COLO668 (cell line): ENCODE results near the gene LMO2.
"Not testable (repeated sequence)": the region's sequence is repeated elsewhere in the genome, so short reads cannot be mapped to it uniquely, and the experiment has no call there.

Experiments used
- DNase-seq: peaks from one replicate; lab custom pipeline; 2025; ENCODE audit not compliant: unreplicated experiment; lab: John Stamatoyannopoulos, UW

Gene LMO2

DNA sequence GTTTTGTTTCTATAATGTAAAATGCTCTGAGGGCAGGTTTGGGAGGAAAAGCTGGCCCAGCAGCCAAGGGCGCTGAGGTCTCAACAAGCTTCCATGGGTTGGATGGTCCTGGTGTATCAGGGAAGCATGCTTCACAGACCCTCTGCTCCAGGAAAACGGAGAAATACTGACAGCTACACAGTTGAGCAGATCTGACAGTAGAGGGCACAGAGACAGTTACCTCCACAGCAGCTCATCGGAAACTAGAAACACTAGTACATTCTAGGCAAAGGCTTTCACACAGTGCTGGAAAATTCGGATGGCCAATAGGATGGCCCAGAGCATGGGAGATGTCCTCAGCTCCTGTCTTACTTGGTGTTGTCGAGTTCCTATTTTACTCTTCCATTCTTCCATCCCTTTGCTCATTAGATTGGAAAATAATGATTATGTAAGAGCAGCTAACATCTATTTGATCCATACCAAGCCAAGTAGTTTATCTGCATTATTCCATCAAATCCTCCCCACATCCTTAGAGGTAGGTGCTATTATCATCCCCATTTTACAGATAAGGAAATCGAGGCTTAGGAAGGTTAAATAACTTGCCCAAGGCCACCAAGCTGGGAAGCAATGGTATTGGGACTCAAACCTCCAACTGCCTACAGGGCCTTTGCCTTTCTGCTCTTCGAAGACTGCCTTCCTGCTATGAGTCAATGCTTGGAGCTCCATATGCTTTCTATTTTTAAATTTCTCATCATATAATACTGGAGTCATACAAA is 28.3 kb downstream of the LMO2 start:
- DNase-seq, result no peak

DNA sequence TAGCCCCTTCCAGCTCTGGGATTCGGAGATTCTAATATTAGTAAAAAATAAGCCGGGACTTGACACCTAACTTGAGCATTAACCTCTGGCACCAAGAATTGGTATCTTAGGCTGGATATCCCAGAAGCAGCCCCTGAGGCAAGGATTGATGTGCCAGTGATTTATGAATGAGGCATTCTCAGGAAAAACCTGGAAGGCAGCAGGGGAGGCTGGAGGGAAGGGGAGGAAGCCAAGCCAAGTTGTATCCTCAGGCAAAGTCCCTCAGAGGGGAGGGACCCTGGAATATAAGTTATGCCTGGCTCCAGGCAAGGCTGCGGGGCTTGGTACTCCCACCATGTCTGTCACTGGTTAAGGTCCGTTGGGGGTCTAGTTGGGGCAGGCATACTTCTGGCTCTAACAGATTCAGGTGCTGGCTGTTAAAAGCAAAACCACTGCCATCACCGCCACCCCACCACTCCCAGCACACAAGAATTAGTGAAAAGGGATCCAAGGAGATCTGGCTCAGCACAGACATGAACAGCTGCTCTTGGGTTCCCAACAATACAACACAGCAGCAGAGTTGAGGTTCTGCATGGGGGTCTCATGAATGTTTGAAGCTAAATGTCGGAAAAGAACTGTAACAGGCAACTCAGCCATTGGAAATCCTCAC is 29.8 kb downstream of the LMO2 start:
- DNase-seq, result no peak

DNA sequence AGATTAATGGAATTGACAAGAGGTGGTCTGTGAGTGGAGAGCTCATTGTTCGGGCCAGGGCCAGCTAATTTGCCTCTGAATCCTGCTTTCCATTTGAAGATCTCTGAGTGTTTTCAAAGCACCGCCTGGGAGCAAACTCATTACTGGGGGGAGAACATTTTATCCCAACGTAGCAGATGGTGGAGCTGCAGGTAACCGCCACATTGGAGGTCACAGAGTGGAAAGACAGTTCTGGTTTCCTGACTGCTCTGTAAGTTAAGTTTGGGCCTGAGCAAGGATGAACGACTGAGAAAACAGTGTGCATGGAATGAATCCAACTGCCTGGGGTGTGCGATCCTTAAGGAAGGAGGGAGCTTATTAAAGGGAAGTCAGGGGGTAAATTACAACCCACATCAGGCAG is 30.5 kb downstream of the LMO2 start:
- no peak for DNase-seq

DNA sequence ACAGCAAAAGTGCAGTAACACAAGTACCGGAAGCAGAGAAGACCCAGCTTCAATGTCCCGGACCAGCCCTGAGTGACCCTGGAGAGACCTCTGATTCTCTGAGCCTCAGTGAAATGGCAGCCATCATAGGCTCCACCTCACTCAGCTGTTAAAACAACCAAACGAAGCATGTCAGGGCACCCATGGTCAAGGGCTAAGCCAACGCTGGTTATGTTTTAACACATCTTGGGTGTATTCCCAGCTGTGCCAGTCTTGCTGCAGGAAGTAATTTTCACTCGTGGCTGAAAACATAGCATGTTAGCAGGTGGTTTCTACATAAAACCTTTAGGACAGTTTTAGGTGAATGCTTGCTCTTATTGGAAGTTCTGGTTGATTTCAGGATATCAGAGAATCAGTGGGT is 30.9 kb downstream of the LMO2 start:
- DNase-seq, result no peak

GRCh38 chr11:33859306-33859705 is 32.6 kb downstream of the LMO2 start:
- DNase-seq, result no peak

- peak; percentile 74 for DNase-seq
Measured at GRCh38 chr11:33857933-33858371, 33.9 kb downstream of the LMO2 start.

DNA sequence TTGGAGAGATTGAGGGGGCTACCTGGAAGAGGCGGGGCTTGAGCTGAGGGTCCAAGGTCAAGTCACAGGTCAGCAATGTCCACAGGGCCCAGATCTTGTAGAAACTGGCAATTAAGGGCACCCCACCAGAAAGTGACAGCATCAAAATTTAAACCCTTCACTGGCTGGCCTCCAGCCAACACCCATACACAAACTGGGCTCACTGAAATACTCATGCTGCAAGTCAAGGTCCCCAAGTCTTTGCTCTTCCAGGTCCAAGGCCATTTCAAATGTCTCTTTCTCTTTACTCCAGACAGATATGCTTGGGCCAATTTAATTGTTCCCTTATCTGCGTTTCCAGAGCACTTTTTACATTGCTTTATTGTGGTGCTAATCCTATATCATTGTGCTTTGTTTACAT is 36.4 kb downstream of the LMO2 start:
- DNase-seq, result no peak

GRCh38 chr11:33848717-33849390 is 43.0 kb downstream of the LMO2 start:
- DNase-seq, result no peak

DNA sequence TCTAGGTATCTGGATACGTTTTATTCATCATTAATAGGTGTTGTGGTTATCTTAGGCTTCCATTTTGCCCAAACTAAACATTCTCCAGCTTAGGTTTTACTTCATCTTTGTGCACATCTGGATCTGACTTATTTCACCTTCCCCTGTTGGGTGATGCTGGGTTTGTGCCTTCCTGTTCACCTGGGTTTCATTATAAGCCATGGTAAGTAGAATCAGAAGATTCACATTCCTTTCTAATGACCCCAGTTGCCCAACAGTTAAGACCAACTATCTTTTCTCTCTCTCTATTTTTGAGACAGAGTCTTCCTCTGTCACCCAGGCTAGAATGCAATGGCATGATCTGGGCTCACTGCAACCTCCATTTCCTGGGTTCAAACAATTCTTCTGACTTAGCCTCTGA is 44.6 kb downstream of the LMO2 start:
- DNase-seq, result no peak

DNA sequence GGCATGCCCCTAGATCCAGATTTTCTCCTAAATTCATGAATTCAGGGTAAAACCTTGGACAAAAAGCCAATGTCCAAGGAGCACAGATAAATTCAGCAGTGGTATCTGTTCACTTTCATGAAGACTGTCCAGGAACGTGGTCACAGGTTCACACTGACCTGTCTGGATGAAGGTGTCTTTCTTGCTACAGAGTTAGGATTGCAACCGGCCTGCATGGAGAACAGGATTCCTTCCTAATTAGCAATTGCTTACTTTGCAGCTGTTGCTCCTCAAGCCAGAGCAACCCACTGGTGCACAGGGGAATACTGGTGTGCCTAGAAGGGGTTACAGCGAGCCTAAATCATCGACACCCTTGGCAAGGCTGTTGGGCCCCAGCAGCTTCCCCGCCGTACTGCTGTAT is 47.6 kb downstream of the LMO2 start:
- no peak for DNase-seq

DNA sequence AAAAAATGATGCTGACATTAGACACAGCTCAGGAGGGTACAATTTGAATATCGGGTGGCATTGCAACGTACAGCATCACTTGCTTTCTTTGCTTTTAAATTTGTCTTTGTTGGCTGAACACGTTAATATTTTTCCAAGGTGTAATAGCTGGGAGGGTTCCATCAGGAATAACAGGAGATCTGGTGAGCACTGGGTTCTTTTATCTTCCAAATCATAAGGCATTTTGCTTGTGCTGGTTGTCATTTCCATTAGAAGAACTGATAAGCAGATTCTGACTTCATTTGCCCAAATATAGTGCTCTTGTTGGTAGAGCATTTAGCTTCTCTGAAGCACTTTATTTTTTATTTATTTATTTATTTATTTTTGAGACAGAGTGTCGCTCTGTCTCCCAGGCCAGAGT is 48.9 kb downstream of the LMO2 start:
- no peak for DNase-seq

- DNase-seq, result no peak
Measured at GRCh38 chr11:33842236-33842915, 49.5 kb downstream of the LMO2 start.

- not testable (repeated sequence) for DNase-seq
Measured at GRCh38 chr11:33838234-33838633, 53.6 kb downstream of the LMO2 start.

- DNase-seq, result not testable (repeated sequence)
Measured at GRCh38 chr11:33837334-33837733, 54.5 kb downstream of the LMO2 start.

DNA sequence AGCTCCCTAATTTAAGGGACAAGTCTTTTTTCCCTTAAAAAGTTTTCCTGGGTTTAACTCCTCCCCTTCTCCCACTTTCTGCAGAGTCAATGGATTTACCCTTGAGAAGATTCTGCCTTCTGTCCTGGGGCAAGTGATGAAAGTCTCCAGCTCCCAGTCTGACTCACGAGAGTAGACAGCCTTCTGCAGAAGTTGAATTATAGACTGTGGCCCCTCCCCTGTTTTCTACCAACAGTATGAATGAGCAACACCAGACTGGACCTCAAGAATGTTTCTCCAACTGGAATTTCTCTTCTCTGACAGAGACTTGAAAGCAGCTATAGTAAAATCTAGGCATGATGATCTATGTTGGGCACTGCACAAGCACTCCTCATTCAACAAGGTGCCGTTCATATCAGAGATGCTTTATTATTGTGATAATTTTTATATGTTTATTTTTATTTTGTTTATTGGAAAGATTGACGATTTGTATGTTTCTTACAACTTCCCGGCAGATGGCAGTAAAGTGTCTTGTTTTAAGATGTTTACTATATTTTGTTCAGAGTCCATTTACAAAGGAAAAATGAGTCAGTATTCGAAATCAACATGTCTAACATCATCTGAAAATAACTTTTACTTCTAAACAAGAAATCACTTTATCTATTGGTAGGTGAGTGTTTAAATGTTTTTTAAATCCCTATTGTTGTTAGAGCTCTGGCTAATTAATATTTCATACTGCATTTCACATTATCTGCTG is 56.6 kb downstream of the LMO2 start:
- DNase-seq, result no peak

GRCh38 chr11:33832676-33833075 is 59.2 kb downstream of the LMO2 start:
- DNase-seq, result no peak

GRCh38 chr11:33830903-33831648 is 60.8 kb downstream of the LMO2 start:
- no peak for DNase-seq

DNA sequence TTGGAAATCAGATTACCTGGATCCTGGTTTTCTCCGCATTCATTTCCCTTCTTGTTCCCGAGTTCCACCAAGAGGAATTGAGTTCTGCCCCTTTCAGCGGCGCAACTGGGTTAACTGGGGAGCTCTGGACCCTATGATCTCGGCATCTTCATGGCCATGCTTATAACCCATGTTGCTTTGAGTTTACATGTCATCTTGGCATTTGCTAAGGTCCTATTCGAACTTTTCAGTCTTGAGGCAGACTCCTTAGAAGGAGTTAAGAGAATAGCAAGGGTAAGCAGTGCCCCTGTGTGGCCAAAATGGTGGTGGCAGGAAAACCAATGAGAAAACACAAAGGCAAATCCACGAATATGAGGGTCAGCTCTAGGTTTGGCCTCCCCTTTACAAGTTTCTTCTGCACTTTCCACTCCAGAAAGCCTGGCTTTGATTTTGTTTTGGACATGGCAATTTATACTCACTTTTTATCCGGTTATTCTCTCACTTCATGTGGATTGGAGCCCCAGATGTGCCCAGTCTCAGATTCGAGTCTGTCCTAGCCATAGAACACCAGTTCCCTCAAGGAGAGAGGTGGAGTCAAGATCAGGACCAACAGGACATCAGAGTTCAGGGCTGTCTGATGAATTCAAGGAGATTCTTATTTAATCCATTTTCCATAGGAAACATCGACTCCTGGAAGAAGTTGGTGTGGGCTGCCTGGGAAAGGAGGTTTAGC is 62.3 kb downstream of the LMO2 start:
- peak; percentile 17 for DNase-seq

- DNase-seq, result no peak
Measured at GRCh38 chr11:33828604-33829429, 63.1 kb downstream of the LMO2 start.
